ENCODE data around the gene ARID1B. TPM values are rescaled to one million over a fixed set of nuclear protein-coding genes. Genes with fewer than 3 reads are reported as not detected.

Gene ARID1B
- total RNA-seq, 2 experiments from 2014 or later, result 36.9 to 38.9 TPM

DNA sequence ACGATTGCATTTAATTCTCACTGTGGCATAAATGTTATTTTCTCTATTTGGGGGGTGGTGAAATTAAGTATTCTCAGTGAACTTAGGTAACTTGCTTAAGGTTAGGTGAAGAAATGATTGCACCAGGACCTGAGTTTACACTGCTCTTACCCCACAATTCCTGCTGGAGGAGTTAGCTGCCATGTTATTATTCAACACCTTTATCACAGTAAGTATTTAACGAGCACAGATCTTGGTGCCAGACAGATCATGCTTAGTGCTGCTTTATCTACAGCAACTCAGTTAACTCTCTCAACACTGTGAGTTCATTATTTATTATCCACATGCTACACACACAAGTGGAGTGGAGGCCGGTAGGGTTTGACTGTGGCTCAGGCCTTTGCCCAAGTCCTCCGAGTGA is 296.4 kb downstream of the ARID1B start:
- no peak overlapping the region for H3K27ac Mint-ChIP-seq
- peaks cover 11% of the 10 kb centered on the region for H3K36me3 Mint-ChIP-seq (ENCODE audit: low read depth)
- no peak for ATAC-seq
- no peaks in the 10 kb centered on the region for H3K27me3 Mint-ChIP-seq
- no peak for DNase-seq
- ChIA-PET CTCF (no interaction called here), POLR2A (no interaction called here)
- intact Hi-C loops (cut with micrococcal nuclease), result no loop called here
- H3K4me3 Mint-ChIP-seq, result no peak overlapping the region
- H3K4me1 Mint-ChIP-seq (ENCODE audit: low read depth), result peaks cover 65% of the 10 kb centered on the region
- TF ChIP-seq, protein P1, sequence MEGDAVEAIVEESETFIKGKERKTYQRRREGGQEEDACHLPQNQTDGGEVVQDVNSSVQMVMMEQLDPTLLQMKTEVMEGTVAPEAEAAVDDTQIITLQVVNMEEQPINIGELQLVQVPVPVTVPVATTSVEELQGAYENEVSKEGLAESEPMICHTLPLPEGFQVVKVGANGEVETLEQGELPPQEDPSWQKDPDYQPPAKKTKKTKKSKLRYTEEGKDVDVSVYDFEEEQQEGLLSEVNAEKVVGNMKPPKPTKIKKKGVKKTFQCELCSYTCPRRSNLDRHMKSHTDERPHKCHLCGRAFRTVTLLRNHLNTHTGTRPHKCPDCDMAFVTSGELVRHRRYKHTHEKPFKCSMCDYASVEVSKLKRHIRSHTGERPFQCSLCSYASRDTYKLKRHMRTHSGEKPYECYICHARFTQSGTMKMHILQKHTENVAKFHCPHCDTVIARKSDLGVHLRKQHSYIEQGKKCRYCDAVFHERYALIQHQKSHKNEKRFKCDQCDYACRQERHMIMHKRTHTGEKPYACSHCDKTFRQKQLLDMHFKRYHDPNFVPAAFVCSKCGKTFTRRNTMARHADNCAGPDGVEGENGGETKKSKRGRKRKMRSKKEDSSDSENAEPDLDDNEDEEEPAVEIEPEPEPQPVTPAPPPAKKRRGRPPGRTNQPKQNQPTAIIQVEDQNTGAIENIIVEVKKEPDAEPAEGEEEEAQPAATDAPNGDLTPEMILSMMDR (IDR thresholded peaks at IDR 0.05), result no peak
- H3K9me3 Mint-ChIP-seq, result no peaks in the 10 kb centered on the region

DNA sequence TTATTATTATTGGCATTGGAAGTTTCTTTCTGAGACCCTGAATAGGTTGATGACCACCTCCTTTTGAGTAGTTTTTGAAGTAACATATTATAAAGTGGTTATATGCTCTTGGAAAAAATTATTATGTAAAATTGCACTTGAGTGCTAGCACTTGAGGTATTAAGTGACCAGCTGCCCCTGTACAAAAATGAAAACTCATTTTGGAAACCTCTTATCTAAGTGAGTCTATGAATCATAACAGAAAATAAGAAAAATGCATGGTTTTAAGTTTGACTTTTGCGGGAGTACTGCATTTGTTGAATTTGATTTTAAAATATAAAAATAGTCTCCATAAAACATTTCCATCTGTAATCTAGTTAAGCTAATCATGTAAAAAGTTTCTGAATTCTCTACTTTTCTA is 297.8 kb downstream of the ARID1B start:
- intact Hi-C loops (cut with micrococcal nuclease), result no loop called here
- Mint-ChIP-seq H3K27me3 (no peaks in the 10 kb centered on the region), H3K36me3 (ENCODE audit: low read depth) (peaks cover 11% of the 10 kb centered on the region), H3K4me3 (no peak overlapping the region), H3K9me3 (no peaks in the 10 kb centered on the region), H3K27ac (no peak overlapping the region), H3K4me1 (ENCODE audit: low read depth) (peaks cover 65% of the 10 kb centered on the region)
- POLR2A ChIA-PET, result interaction anchor here (0.6 kb wide), 1 partner anchor 16 kb away, joined by 3 read pairs; no protein-coding TSS in a partner anchor
- no peak for DNase-seq
- no peak for ATAC-seq
- CTCF ChIA-PET, result interaction anchor here (1.0 kb wide), 1 partner anchor 39 kb away, joined by 3 read pairs; no protein-coding TSS in a partner anchor
- TF ChIP-seq, protein P1 (IDR thresholded peaks at IDR 0.05), result no peak

DNA sequence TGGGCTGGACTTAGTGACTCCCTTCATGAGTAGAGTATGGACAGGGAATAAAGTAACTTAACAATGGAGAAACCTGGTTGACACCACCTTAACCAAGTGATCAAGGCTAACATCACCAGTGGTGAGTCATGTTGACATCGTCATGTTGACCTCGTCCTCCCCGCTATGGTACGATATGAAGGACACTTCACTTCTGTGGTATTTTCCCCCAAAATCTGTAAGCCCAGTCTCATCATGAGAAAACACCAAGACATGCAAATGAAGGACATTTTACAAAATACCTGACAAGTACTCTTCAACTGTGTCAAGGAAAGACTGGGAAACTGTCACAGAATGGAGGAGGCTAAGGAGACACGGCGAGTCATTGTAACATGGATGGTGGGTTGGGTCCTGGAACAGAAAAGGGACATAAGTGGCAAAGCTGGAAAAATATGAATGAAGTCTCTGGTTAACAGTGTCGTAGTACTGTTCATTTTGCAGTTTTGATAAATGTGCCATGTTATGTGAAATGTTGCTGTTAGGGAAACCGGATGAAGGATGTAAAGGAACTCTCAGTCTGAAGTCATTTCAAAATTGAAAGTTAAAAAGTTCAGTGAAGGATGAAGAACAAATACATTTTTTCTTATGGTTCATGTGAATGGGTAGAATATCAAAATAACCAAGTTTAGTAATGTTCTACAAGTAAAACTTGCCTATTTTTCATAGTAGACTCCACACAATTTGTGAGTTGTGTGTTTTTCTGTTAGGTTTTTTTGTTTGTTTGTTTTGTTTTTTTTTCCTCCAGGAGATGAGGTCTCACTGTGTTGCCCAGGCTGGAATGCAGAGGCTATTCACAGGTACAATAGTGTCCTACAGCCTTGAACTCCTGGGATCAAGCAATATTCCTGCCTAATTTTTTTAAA is 298.6 kb downstream of the ARID1B start:
- TF ChIP-seq, protein P1 (IDR thresholded peaks at IDR 0.05), result no peak
- H3K36me3 Mint-ChIP-seq (ENCODE audit: low read depth), result peaks cover 11% of the 10 kb centered on the region
- no peaks in the 10 kb centered on the region for H3K27me3 Mint-ChIP-seq
- peak overlapping the region; percentile 94 for H3K27ac Mint-ChIP-seq
- ChIA-PET CTCF (interaction anchor here (1.0 kb wide), 1 partner anchor 39 kb away, joined by 3 read pairs; no protein-coding TSS in a partner anchor), POLR2A (interaction anchor here (0.6 kb wide), 1 partner anchor 16 kb away, joined by 3 read pairs; no protein-coding TSS in a partner anchor)
- intact Hi-C loops (cut with micrococcal nuclease), result no loop called here
- H3K4me1 Mint-ChIP-seq (ENCODE audit: low read depth), result peaks cover 63% of the 10 kb centered on the region
- DNase-seq (peak; percentile 71), ATAC-seq (peak; percentile 89)
- H3K4me3 Mint-ChIP-seq, result peak overlapping the region; percentile 60
- no peaks in the 10 kb centered on the region for H3K9me3 Mint-ChIP-seq

DNA sequence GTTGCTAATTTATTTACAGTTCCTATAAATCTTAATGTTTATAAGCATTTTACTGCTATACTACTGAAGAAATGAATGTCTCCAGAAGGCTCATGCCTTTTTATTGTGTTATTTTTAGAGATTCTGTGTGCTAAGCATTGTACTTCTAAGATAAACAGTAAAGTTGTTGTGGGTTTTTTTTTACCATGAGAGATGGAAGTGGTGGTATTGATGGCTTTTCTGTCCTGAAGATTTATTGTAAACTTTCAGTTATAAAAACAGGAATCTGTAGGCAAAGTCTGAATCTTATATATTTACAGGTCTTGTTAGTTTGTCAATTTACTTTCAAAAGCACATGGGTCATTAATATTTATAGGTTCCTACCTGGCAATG is 299.3 kb downstream of the ARID1B start:
- Mint-ChIP-seq H3K9me3 (no peaks in the 10 kb centered on the region), H3K36me3 (ENCODE audit: low read depth) (peaks cover 11% of the 10 kb centered on the region), H3K4me1 (ENCODE audit: low read depth) (peaks cover 57% of the 10 kb centered on the region), H3K27me3 (no peaks in the 10 kb centered on the region), H3K4me3 (no peak overlapping the region), H3K27ac (peak overlapping the region; percentile 66)
- TF ChIP-seq, protein P1 (IDR thresholded peaks at IDR 0.05), result no peak
- POLR2A ChIA-PET, result no interaction called here
- intact Hi-C loops (cut with micrococcal nuclease), result no loop called here
- ATAC-seq (no peak), DNase-seq (no peak)
- CTCF ChIA-PET, result no interaction called here

DNA sequence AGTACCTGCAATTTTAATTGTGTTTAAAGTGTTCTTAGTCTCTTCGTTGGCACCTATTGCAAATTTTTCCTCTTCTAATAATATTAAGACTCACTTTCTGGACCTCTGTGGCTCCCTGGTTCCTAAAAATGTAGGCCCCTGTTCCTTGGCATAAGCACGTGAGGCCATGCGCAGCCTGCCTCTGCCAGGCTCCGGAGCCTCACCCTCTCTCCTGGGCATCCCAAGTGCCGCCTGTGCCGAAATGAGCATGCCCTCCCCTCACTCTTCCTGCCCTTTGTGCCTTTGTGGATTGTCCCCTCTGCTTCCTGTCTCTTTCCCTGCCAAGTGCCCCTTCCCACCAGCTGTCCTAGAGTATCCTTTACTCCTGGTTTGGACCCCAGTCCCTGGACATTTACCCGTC is 300.1 kb downstream of the ARID1B start:
- ChIA-PET CTCF (interaction anchor here (1.7 kb wide), 1 partner anchor 9 kb away, joined by 6 read pairs; no protein-coding TSS in a partner anchor), POLR2A (interaction anchor here (1.4 kb wide), 1 partner anchor 9 kb away, joined by 3 read pairs; no protein-coding TSS in a partner anchor)
- H3K27me3 Mint-ChIP-seq, result no peaks in the 10 kb centered on the region
- peaks cover 11% of the 10 kb centered on the region for H3K36me3 Mint-ChIP-seq (ENCODE audit: low read depth)
- no peak overlapping the region for H3K27ac Mint-ChIP-seq
- H3K9me3 Mint-ChIP-seq, result no peaks in the 10 kb centered on the region
- no peak for DNase-seq
- intact Hi-C loops (cut with micrococcal nuclease), result no loop called here
- H3K4me1 Mint-ChIP-seq (ENCODE audit: low read depth), result peaks cover 57% of the 10 kb centered on the region
- ATAC-seq, result no peak
- TF ChIP-seq, protein P1 (IDR thresholded peaks at IDR 0.05), result no peak
- H3K4me3 Mint-ChIP-seq, result no peak overlapping the region

All from activated CD8-positive, alpha-beta T cell treated with anti-CD3 and anti-CD28 coated beads for 36 hours (primary cell).